Fibroblast of villous mesenchyme (primary cell): ENCODE results near the gene HBB. TPM values are rescaled to one million over a fixed set of nuclear protein-coding genes. Genes with fewer than 3 reads are reported as not detected.

Source experiments
- DNase-seq: peaks from one replicate; pipeline ENCODE4 v3.0.0-alpha.2; 2010; ENCODE audit warnings: low read depth
- H3K4me3 ChIP-seq: 2 replicates; pipeline ENCODE4 v1.5.1; 2011; ENCODE audit warnings: low read depth, mild to moderate bottlenecking, low read length
- CTCF ChIP-seq: IDR thresholded peaks from 2 replicates; pipeline ENCODE4 v1.5.1; 2012; ENCODE audit warnings: low read depth, mild to moderate bottlenecking, low read length; ENCODE audit not compliant: insufficient read depth
- total RNA-seq: library from RNA; depleted of rRNA; stranded (reverse); fragments of >200 nt; gene quantifications from 2 replicates; pipeline ENCODE4 v1.2.3, GENCODE V29; 2012

Gene HBB
- total RNA-seq, 1 donor, result not detected

GRCh38 chr11:5227681-5228080, 810 bp upstream of the HBB start:
- no peak overlapping the region for H3K4me3 ChIP-seq
- no peak for TF ChIP-seq CTCF
- no peak for DNase-seq

- DNase-seq, result no peak
- H3K4me3 ChIP-seq, result no peak overlapping the region
- TF ChIP-seq CTCF, result no peak
Measured at GRCh38 chr11:5225480-5225871, 1.4 kb downstream of the HBB start.

GRCh38 chr11:5224538-5225479, 2.1 kb downstream of the HBB start:
- H3K4me3 ChIP-seq, result no peak overlapping the region
- no peak for DNase-seq
- TF ChIP-seq CTCF, result no peak

GRCh38 chr11:5223686-5224085, 3.2 kb downstream of the HBB start:
- DNase-seq, result no peak
- no peak for TF ChIP-seq CTCF
- H3K4me3 ChIP-seq, result no peak overlapping the region

GRCh38 chr11:5223146-5223545, 3.7 kb downstream of the HBB start:
- TF ChIP-seq CTCF, result no peak
- DNase-seq, result no peak
- no peak overlapping the region for H3K4me3 ChIP-seq

GRCh38 chr11:5210376-5210885, 16.4 kb downstream of the HBB start:
- no peak for DNase-seq
- no peak overlapping the region for H3K4me3 ChIP-seq
- TF ChIP-seq CTCF, result no peak
